NCI-H146 treated with DMSO at 0.1 percent for 48 hours (cell line): ENCODE measurements around the gene CMTR2.
"Not testable (repeated sequence)": the region's sequence is repeated elsewhere in the genome, so short reads cannot be mapped to it uniquely, and the experiment has no call there.

Experiments
- DNase-seq: peaks from one replicate; lab custom pipeline; 2025; ENCODE audit not compliant: unreplicated experiment; lab: John Stamatoyannopoulos, UW

CMTR2 gene

GRCh38 chr16:71288890-71289731, at the start of gene CMTR2:
TSS of gene CMTR2 (minus strand) at chr16:71289402. CDS start at chr16:71285920, 3,482 bp downstream.
- DNase-seq, result peak; percentile 84

GRCh38 chr16:71338632-71339031, 49.4 kb upstream of the CMTR2 start:
- no peak for DNase-seq

- DNase-seq, result no peak
These were observed 49.0 kb upstream of the CMTR2 start for GRCh38 chr16:71338193-71338592.

GRCh38 chr16:71337631-71338030, 48.4 kb upstream of the CMTR2 start:
- no peak for DNase-seq

GRCh38 chr16:71328151-71328550, 38.9 kb upstream of the CMTR2 start:
- DNase-seq, result no peak

- DNase-seq, result no peak
These were observed 38.5 kb upstream of the CMTR2 start for GRCh38 chr16:71327720-71328119.

- DNase-seq, result no peak
These were observed 30.8 kb upstream of the CMTR2 start for GRCh38 chr16:71319999-71320398.

- DNase-seq, result no peak
These were observed 26.1 kb upstream of the CMTR2 start for GRCh38 chr16:71315269-71315668.

- not testable (repeated sequence) for DNase-seq
These were observed 24.4 kb upstream of the CMTR2 start for GRCh38 chr16:71313591-71313990.

GRCh38 chr16:71311553-71312158, 22.5 kb upstream of the CMTR2 start:
- peak; percentile 1 for DNase-seq

GRCh38 chr16:71303938-71304337, 14.7 kb upstream of the CMTR2 start:
- no peak for DNase-seq

- no peak for DNase-seq
These were observed 8.1 kb upstream of the CMTR2 start for GRCh38 chr16:71297341-71297634.

GRCh38 chr16:71296584-71297340, 7.6 kb upstream of the CMTR2 start:
- no peak for DNase-seq

GRCh38 chr16:71295950-71296349, 6.7 kb upstream of the CMTR2 start:
- DNase-seq, result no peak

- no peak for DNase-seq
These were observed 4.7 kb upstream of the CMTR2 start for GRCh38 chr16:71293919-71294318.

GRCh38 chr16:71292095-71292494, 2.9 kb upstream of the CMTR2 start:
- not testable (repeated sequence) for DNase-seq

- no peak for DNase-seq
These were observed 495 bp upstream of the CMTR2 start for GRCh38 chr16:71289732-71290062.

- no peak for DNase-seq
These were observed 672 bp downstream of the CMTR2 start for GRCh38 chr16:71288570-71288889.

- no peak for DNase-seq
These were observed 1.3 kb downstream of the CMTR2 start for GRCh38 chr16:71287911-71288310.

- DNase-seq, result no peak
These were observed 1.7 kb downstream of the CMTR2 start for GRCh38 chr16:71287454-71287853.

- no peak for DNase-seq
These were observed 5.6 kb downstream of the CMTR2 start for GRCh38 chr16:71283612-71284011.

GRCh38 chr16:71282943-71283342, 6.3 kb downstream of the CMTR2 start:
- DNase-seq, result no peak
